GM12892 (cell line): ENCODE data around the gene CNTN4.

Experiments
- DNase-seq: peaks from one replicate; pipeline ENCODE4 v3.0.0; 2011; ENCODE audit not compliant: insufficient read length
- FAIRE-seq: peaks from 2 replicates; lab custom pipeline; 2011; peaks lifted over from hg19 to GRCh38; lab: Jason Lieb, UNC
- POLR2A ChIP-seq: IDR thresholded peaks from 2 replicates; pipeline ENCODE4 v1.6.1; 2011; ENCODE audit warnings: low read depth, low read length, control low read depth
- POLR2AphosphoS5 ChIP-seq: IDR thresholded peaks from 2 replicates; pipeline ENCODE4 v1.6.1; 2011; ENCODE audit warnings: low read depth, low read length, control low read depth
- TAF1 ChIP-seq: IDR thresholded peaks from 2 replicates; pipeline ENCODE4 v1.6.1; 2011; ENCODE audit warnings: low read depth, mild to moderate bottlenecking, control low read depth, low read length, borderline replicate concordance

The CNTN4 gene

GRCh38 chr3:3005146-3005744, 906.6 kb downstream of the CNTN4 start:
- no peak for TF ChIP-seq POLR2A
- TF ChIP-seq POLR2AphosphoS5, result no peak
- no peak for TF ChIP-seq TAF1
- FAIRE-seq, result no peak
- DNase-seq, result no peak

- FAIRE-seq, result no peak
- no peak for DNase-seq
- TF ChIP-seq POLR2A (no peak), TAF1 (no peak), POLR2AphosphoS5 (no peak)
Observed at GRCh38 chr3:3013317-3014052, 914.8 kb downstream of the CNTN4 start.

DNA sequence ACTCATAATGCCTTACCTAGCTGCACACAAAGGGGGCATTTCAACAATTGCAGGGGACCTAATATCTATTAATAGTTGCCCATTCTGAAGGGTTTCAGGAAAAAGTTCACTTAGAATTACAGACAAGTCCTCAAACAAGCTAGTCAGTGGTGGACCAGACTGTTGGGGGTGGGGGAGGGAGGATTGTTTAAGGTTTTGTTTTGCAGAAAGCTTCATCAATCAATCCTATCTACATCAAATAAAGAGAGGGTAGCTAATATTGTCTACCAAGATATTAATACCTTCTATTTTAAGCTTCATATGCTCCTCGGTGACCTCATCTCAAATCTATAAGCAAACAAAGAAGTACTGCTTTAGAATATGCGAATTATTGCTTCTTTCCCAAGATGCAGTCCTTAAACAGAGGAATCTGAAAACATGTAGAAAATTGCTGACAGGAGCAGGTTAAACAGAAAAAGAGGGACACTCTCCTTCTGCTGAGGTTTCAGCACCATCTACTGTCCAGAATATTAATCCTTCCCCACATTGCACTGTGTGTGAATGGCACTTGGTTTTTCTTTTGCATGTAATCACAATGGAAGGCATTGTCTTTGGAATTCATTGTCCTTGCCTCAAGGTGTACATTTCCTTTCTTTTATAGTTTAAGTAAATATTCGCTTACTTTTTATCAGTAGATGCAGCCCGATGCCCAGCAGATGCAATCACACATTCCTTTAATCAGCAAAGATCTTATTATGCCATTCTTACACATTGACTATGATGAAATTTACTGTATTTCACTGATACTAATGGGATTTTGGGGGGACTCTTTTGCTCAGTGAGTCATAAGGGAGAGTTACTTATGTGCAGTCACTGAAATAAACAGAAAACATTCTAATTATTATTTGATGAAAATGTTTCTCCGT, 916.8 kb downstream of the CNTN4 start:
- TF ChIP-seq POLR2A (no peak), TAF1 (no peak), POLR2AphosphoS5 (no peak)
- no peak for DNase-seq
- peak; percentile 95 for FAIRE-seq

GRCh38 chr3:3016226-3016625, 917.6 kb downstream of the CNTN4 start:
- TF ChIP-seq TAF1 (no peak), POLR2A (no peak)
- DNase-seq (no peak), FAIRE-seq (no peak)

DNA sequence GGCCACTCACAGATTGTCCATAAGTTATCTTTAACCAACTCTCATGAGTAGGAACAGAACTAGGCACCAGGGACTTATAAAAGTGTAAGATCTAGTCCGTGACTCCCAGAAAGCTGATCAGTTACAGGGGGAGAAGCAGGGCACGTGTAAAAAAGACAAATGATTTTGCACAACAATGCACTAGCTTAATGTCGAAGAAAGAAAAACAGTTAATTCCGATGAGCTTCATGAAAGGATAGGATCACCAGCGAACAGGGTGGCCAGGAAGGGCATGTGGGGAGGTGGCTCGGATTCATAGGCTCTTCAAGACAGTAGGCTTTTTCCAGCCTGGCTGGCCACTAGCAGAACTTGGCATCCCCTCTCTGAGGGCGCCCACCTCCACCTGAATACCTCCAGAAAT, 921.5 kb downstream of the CNTN4 start:
- TF ChIP-seq TAF1 (no peak), POLR2A (no peak), POLR2AphosphoS5 (no peak)
- FAIRE-seq, result no peak

DNA sequence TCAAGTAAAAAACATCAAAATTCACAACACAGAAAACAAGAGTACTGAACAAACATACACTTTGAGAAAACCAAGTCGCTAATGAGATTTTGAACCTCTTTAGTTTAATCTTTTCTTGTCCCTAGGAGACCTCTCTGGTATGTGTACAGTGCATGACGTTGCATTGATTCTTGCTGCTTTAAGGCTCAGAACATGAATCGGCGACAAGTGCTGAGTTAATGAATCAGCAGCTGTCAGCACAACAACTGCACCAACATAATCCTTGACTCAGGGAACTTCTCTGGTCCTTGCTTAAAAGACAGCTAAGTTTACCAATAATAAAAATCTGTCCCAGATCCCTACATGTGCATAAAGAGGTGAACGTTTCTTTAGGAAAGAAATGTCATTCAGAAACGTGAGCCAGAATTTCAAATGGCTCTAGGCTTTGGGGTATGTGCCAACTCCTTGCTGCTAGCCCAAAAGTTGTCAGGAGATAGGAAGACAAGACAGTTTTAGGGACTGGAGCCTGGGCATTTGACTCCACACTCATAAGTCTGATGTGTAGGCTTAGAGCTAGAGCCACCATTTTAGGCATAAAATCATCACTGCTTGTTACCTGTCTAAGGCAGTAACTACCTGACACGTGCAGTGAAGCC, 924.6 kb downstream of the CNTN4 start:
- FAIRE-seq (no peak), DNase-seq (no peak)
- TF ChIP-seq POLR2A (no peak), TAF1 (no peak), POLR2AphosphoS5 (no peak)

More for the DNA sequence above, 921.5 kb downstream of the CNTN4 start:
- no peak for DNase-seq

DNA sequence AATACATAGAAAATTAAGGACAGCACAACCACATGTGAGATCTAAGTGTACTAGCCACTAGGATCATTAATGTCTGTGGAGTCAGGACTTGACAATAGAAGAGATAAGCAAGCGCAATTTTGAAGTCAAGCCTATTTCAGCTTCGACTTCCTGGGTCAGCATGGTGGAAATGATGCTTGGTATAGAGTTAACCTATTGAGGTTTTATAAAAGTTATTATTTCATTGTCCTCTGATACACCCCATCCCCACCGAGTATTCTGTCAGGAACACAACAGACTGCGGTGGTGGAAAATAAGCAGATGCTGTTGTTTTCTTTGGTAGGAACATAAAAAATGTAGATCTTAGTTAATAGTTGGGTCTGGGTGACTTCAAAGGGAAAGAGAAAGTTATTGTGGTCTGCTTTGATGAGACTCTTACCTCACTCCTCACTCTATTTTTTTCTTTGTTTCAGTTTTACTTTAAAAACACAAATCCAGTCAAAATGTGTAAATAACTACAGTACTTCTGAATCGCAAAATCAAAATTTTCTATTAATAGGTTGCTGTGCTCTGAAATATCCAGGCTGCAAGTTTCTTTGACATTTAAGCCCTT, 929.4 kb downstream of the CNTN4 start:
- TF ChIP-seq POLR2AphosphoS5, result no peak
- no peak for TF ChIP-seq TAF1
- TF ChIP-seq POLR2A, result no peak
- FAIRE-seq (peak; percentile 75), DNase-seq (no peak)

DNA sequence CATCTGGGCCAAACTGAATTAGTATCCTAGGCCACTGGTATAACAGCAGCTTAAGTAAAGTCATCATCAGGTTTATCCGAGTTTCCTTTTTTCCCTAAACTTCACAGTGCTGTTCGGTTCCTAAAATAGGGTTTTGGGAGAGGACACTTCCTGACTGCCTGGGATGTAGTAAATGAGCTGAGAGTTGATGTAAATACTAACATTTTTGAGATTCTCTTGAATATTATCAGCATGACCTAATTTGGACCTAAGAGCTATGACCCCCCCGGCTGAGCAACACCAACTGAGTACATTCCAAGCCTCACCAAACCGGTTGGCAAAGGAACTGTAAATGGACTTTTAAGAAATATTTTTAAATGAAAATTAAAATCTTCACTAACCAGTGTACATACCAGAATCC, 932.7 kb downstream of the CNTN4 start:
- no peak for DNase-seq
- FAIRE-seq, result no peak

GRCh38 chr3:3037156-3037555, 938.5 kb downstream of the CNTN4 start:
- FAIRE-seq (no peak), DNase-seq (no peak)
- TF ChIP-seq TAF1 (no peak), POLR2A (no peak), POLR2AphosphoS5 (no peak)

More for the DNA sequence above, 932.7 kb downstream of the CNTN4 start:
- TF ChIP-seq POLR2AphosphoS5 (no peak), TAF1 (no peak)

- DNase-seq (no peak), FAIRE-seq (no peak)
- TF ChIP-seq TAF1, result no peak
- TF ChIP-seq POLR2A, result no peak
- no peak for TF ChIP-seq POLR2AphosphoS5
Observed at GRCh38 chr3:3038201-3038991, 939.7 kb downstream of the CNTN4 start.

DNA sequence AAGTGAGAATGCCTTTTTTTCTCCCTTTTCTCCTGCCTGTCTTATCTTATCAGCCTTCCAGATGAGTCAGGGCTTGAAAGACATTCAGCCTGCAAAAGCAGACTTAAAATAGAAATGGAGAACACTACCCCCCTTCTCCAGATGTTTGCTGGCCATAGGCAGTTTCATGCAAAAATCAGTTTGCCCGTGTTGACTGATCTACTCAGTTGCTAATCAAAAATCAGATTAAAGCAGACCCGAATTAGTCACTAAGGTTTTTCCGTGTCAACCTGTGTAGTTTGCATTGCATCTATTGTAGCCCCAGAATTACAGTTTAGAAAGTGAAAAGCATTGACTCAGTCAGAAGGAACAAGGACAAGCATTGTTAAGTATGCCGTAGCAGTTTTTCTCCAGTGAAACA, 955.3 kb downstream of the CNTN4 start:
- TF ChIP-seq POLR2AphosphoS5, result no peak
- no peak for TF ChIP-seq TAF1
- TF ChIP-seq POLR2A, result no peak
- DNase-seq (no peak), FAIRE-seq (no peak)
